ENCODE measurements around the gene DPYSL4.

DNA sequence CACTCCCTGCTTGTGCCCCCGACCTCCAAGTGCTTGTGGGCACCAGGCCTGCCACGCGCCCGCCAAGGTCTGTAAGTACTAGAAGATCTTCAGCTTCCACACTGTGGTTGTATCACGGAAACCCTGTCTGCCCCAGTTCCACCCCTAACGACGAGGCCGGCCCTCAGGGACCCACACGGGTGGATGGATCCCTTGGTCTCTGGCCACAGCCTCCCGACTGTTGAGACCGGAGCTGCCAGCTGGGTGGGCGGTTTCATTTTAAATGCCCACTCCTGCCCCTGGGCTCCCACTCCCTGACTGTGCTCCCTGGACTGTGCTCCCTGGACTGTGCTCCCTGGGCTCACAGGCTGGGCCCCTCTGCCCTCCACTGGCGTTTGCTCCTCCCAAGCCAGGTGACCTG, 50.1 kb downstream of the DPYSL4 start:
- TF ChIP-seq, protein P1, sequence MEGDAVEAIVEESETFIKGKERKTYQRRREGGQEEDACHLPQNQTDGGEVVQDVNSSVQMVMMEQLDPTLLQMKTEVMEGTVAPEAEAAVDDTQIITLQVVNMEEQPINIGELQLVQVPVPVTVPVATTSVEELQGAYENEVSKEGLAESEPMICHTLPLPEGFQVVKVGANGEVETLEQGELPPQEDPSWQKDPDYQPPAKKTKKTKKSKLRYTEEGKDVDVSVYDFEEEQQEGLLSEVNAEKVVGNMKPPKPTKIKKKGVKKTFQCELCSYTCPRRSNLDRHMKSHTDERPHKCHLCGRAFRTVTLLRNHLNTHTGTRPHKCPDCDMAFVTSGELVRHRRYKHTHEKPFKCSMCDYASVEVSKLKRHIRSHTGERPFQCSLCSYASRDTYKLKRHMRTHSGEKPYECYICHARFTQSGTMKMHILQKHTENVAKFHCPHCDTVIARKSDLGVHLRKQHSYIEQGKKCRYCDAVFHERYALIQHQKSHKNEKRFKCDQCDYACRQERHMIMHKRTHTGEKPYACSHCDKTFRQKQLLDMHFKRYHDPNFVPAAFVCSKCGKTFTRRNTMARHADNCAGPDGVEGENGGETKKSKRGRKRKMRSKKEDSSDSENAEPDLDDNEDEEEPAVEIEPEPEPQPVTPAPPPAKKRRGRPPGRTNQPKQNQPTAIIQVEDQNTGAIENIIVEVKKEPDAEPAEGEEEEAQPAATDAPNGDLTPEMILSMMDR (IDR thresholded peaks at IDR 0.05; ENCODE audit: poor library complexity) = no peak
- no peak for TF ChIP-seq EZH2 (IDR thresholded peaks at IDR 0.05; ENCODE audit: borderline replicate concordance)
- no peak for TF ChIP-seq EZH2phosphoT487 (IDR thresholded peaks at IDR 0.05; ENCODE audit: low read depth, severe bottlenecking, unreplicated experiment)

Data from hepatocyte (in vitro differentiated cells).